ENCODE results near the gene CYB5R3. TPM values are rescaled to one million over a fixed set of nuclear protein-coding genes. Genes with fewer than 3 reads are reported as not detected.
"Not testable (repeated sequence)": the region's sequence is repeated elsewhere in the genome, so short reads cannot be mapped to it uniquely, and the experiment has no call there.

The CYB5R3 gene
- total RNA-seq, 1 experiment from 2014 or later = 130 TPM

- H3K4me3 ChIP-seq (ENCODE audit: low read depth, low read length) = no peak overlapping the region
- no peaks in the 10 kb centered on the region for H3K9me3 ChIP-seq
- POLR2A ChIA-PET = no interaction called here
- H3K27me3 Mint-ChIP-seq (ENCODE audit: insufficient read depth, unreplicated experiment) = no peaks in the 10 kb centered on the region
- H3K4me3 Mint-ChIP-seq (ENCODE audit: unreplicated experiment) = no peak overlapping the region
- H3K4me1 ChIP-seq = no peaks in the 10 kb centered on the region
- TF ChIP-seq CTCF (IDR thresholded peaks at IDR 0.05; ENCODE audit: insufficient read depth in 1 of 2, low read depth in 1 of 2, low read length in 1 of 2, severe bottlenecking in 1 of 2, unreplicated experiment in 1 of 2) = no peak
- H3K36me3 ChIP-seq (ENCODE audit: control insufficient read depth, insufficient read depth, low read length) = no peaks in the 10 kb centered on the region
- peaks cover 76% of the 10 kb centered on the region for H3K36me3 Mint-ChIP-seq (ENCODE audit: insufficient read depth, unreplicated experiment)
- BruUV-seq (replicated peaks) = no TSS peak
- CTCF ChIA-PET = no interaction called here
- no peak for DNase-seq
- no peaks in the 10 kb centered on the region for H3K27me3 ChIP-seq (replicated peaks; ENCODE audit: control insufficient read depth, insufficient read depth, low read length)
- H3K4me1 Mint-ChIP-seq (ENCODE audit: low read depth, unreplicated experiment) = no peaks in the 10 kb centered on the region
- H3K27ac Mint-ChIP-seq (ENCODE audit: unreplicated experiment) = no peak overlapping the region
- H3K9me3 Mint-ChIP-seq (ENCODE audit: unreplicated experiment) = no peaks in the 10 kb centered on the region
- intact Hi-C loops (cut with micrococcal nuclease; ENCODE audit: unreplicated experiment) = no loop called here
Observed at GRCh38 chr22:42577623-42578240, 71.5 kb downstream of the CYB5R3 start.

GRCh38 chr22:42577141-42577540, 72.1 kb downstream of the CYB5R3 start:
- BruUV-seq (replicated peaks); DNase-seq; POLR2A ChIA-PET; H3K27ac Mint-ChIP-seq (ENCODE audit: unreplicated experiment); H3K9me3 ChIP-seq; H3K4me3 Mint-ChIP-seq (ENCODE audit: unreplicated experiment); H3K9me3 Mint-ChIP-seq (ENCODE audit: unreplicated experiment); H3K27me3 Mint-ChIP-seq (ENCODE audit: insufficient read depth, unreplicated experiment); CTCF ChIA-PET; H3K36me3 ChIP-seq (ENCODE audit: control insufficient read depth, insufficient read depth, low read length); intact Hi-C loops (cut with micrococcal nuclease; ENCODE audit: unreplicated experiment); H3K27me3 ChIP-seq (replicated peaks; ENCODE audit: control insufficient read depth, insufficient read depth, low read length); H3K4me3 ChIP-seq (ENCODE audit: low read depth, low read length); H3K4me1 Mint-ChIP-seq (ENCODE audit: low read depth, unreplicated experiment); H3K4me1 ChIP-seq: not testable (repeated sequence)
- H3K36me3 Mint-ChIP-seq (ENCODE audit: insufficient read depth, unreplicated experiment) = peaks cover 76% of the 10 kb centered on the region

- peaks cover 76% of the 10 kb centered on the region for H3K36me3 Mint-ChIP-seq (ENCODE audit: insufficient read depth, unreplicated experiment)
- H3K4me1 ChIP-seq; CTCF ChIA-PET; DNase-seq; H3K4me3 Mint-ChIP-seq (ENCODE audit: unreplicated experiment); H3K27ac Mint-ChIP-seq (ENCODE audit: unreplicated experiment); H3K9me3 Mint-ChIP-seq (ENCODE audit: unreplicated experiment); H3K27me3 Mint-ChIP-seq (ENCODE audit: insufficient read depth, unreplicated experiment); H3K4me1 Mint-ChIP-seq (ENCODE audit: low read depth, unreplicated experiment); H3K4me3 ChIP-seq (ENCODE audit: low read depth, low read length); BruUV-seq (replicated peaks); H3K9me3 ChIP-seq; POLR2A ChIA-PET; H3K36me3 ChIP-seq (ENCODE audit: control insufficient read depth, insufficient read depth, low read length); H3K27me3 ChIP-seq (replicated peaks; ENCODE audit: control insufficient read depth, insufficient read depth, low read length); intact Hi-C loops (cut with micrococcal nuclease; ENCODE audit: unreplicated experiment): not testable (repeated sequence)
Observed at GRCh38 chr22:42575996-42576574, 73.1 kb downstream of the CYB5R3 start.

GRCh38 chr22:42574468-42574867, 74.7 kb downstream of the CYB5R3 start:
- peaks cover 75% of the 10 kb centered on the region for H3K36me3 Mint-ChIP-seq (ENCODE audit: insufficient read depth, unreplicated experiment)

GRCh38 chr22:42574046-42574445, 75.1 kb downstream of the CYB5R3 start:
- peaks cover 74% of the 10 kb centered on the region for H3K36me3 Mint-ChIP-seq (ENCODE audit: insufficient read depth, unreplicated experiment)
- intact Hi-C loops (cut with micrococcal nuclease; ENCODE audit: unreplicated experiment); H3K4me3 ChIP-seq (ENCODE audit: low read depth, low read length); H3K27ac Mint-ChIP-seq (ENCODE audit: unreplicated experiment); CTCF ChIA-PET; POLR2A ChIA-PET; H3K27me3 Mint-ChIP-seq (ENCODE audit: insufficient read depth, unreplicated experiment); H3K4me1 ChIP-seq; H3K4me1 Mint-ChIP-seq (ENCODE audit: low read depth, unreplicated experiment); BruUV-seq (replicated peaks); H3K9me3 ChIP-seq; H3K36me3 ChIP-seq (ENCODE audit: control insufficient read depth, insufficient read depth, low read length); DNase-seq; H3K27me3 ChIP-seq (replicated peaks; ENCODE audit: control insufficient read depth, insufficient read depth, low read length); H3K4me3 Mint-ChIP-seq (ENCODE audit: unreplicated experiment); H3K9me3 Mint-ChIP-seq (ENCODE audit: unreplicated experiment): not testable (repeated sequence)

More at GRCh38 chr22:42574468-42574867, 74.7 kb downstream of the CYB5R3 start:
- H3K9me3 ChIP-seq; H3K27ac Mint-ChIP-seq (ENCODE audit: unreplicated experiment); intact Hi-C loops (cut with micrococcal nuclease; ENCODE audit: unreplicated experiment); H3K27me3 Mint-ChIP-seq (ENCODE audit: insufficient read depth, unreplicated experiment); H3K4me1 Mint-ChIP-seq (ENCODE audit: low read depth, unreplicated experiment); BruUV-seq (replicated peaks); DNase-seq; H3K4me3 Mint-ChIP-seq (ENCODE audit: unreplicated experiment); H3K4me1 ChIP-seq; CTCF ChIA-PET; H3K9me3 Mint-ChIP-seq (ENCODE audit: unreplicated experiment); H3K27me3 ChIP-seq (replicated peaks; ENCODE audit: control insufficient read depth, insufficient read depth, low read length); H3K36me3 ChIP-seq (ENCODE audit: control insufficient read depth, insufficient read depth, low read length); POLR2A ChIA-PET; H3K4me3 ChIP-seq (ENCODE audit: low read depth, low read length): not testable (repeated sequence)

GRCh38 chr22:42571068-42571467, 78.1 kb downstream of the CYB5R3 start:
- H3K4me1 Mint-ChIP-seq (ENCODE audit: low read depth, unreplicated experiment); CTCF ChIA-PET; H3K4me3 Mint-ChIP-seq (ENCODE audit: unreplicated experiment); DNase-seq; H3K9me3 Mint-ChIP-seq (ENCODE audit: unreplicated experiment); H3K27ac Mint-ChIP-seq (ENCODE audit: unreplicated experiment); BruUV-seq (replicated peaks); H3K27me3 ChIP-seq (replicated peaks; ENCODE audit: control insufficient read depth, insufficient read depth, low read length); POLR2A ChIA-PET; intact Hi-C loops (cut with micrococcal nuclease; ENCODE audit: unreplicated experiment); H3K4me3 ChIP-seq (ENCODE audit: low read depth, low read length); H3K9me3 ChIP-seq; H3K36me3 ChIP-seq (ENCODE audit: control insufficient read depth, insufficient read depth, low read length); H3K27me3 Mint-ChIP-seq (ENCODE audit: insufficient read depth, unreplicated experiment); H3K4me1 ChIP-seq: not testable (repeated sequence)
- peaks cover 53% of the 10 kb centered on the region for H3K36me3 Mint-ChIP-seq (ENCODE audit: insufficient read depth, unreplicated experiment)
